HG03460 (cell line): ENCODE measurements around the gene COX4I1.

Experiments
- ATAC-seq: cut with Tn5 transposase; IDR thresholded peaks from one replicate; pipeline ENCODE4 v1.9.1; 2021; ENCODE audit not compliant: unreplicated experiment

The COX4I1 gene

DNA sequence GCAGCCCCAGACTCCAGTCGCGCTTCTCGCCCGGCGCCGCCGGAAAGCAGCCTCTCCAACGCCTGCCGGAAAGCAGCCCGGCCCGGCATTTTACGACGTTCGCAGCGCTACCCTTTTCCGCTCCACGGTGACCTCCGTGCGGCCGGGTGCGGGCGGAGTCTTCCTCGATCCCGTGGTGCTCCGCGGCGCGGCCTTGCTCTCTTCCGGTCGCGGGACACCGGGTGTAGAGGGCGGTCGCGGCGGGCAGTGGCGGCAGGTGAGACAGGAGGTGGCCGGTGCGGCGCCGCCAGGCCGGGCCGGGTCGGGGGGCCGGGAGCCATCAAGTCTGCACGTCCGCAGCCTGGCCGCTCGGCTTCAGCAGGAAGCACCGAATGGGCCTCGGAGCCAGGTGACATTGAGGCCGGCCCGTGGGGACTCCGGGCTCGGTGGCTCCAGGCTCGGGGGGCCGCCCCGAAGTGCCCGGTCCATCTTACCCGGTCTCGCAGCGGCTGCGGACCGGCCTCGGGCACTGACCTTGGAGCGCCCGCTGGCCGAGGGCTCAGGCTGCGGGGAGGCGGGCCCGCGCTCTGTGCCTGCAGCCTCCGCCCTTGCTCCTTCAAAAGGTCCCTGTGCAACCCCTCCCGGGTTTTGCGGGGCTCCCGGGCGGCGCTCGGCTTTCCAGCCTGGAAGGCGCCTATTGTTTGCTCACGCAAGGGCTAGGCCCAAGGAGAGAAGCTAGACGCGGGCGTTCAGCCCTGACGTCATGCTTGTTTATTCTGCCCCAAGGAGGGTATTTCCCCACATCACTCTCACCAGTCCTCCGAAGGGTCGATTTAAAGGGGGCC lies at the start of gene COX4I1, which contains the start of gene EMC8:
Gene COX4I1, plus strand, starts transcription at position 199 of the 824 bp plus-strand sequence. CDS start 1,511 bp downstream, outside the sequence.
Gene EMC8, minus strand, starts transcription at position 48 of the 824 bp plus-strand sequence. CDS start 249 bp downstream, outside the sequence.
- peak; percentile 84 for ATAC-seq

GRCh38 chr16:85749771-85750145 lies 49.7 kb upstream of the COX4I1 start:
- no peak for ATAC-seq

- ATAC-seq = no peak
These were observed 49.2 kb upstream of the COX4I1 start for GRCh38 chr16:85750146-85750826.

DNA sequence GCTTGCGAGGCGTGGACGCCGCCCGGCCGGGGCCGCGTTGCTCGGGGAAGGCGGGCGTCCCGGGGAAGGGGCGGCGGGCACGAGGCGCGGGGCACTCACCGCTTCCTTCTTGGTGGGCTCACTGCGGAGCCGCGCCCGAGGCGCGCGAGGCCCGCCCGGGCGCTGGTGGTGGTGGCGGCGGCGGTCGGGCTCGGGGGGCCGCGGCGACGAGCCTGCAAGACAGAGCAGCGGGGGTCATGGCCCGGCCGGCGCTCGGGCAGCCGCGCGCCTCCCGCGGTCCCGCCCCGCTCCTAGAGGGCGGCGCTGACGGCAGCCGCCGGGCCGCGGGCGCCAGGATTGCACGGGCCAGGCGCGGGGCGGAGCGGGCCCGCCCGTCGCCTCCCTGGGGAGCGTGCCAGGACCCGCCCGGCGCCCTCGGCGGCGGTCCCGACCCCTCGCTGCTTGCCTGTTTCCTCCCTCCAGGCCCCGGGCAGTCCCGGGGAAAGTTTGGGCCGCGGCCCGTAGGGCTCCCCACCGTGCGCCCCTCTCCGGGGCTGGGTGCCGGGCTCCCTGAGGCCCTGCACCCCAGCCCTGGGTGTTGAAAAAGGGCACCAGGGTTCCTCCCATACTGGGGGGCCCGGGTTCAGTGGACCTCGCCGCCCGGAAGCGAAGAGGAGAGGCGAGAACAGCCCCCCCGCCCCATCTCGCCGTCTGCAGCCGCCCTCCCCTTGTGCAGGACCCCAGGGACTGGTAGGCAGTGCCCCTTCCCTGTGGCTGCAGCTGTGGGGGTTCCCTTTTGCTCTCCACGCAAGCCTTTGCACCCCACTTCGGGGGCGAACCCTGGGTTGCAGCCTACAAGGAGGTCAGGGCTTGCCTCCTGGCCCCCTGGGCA lies 48.4 kb upstream of the COX4I1 start, which contains the start of gene C16orf74:
Gene C16orf74, minus strand, starts transcription at position 270 of the 871 bp plus-strand sequence. CDS start 15,879 bp downstream, outside the sequence.
- ATAC-seq = no peak

DNA sequence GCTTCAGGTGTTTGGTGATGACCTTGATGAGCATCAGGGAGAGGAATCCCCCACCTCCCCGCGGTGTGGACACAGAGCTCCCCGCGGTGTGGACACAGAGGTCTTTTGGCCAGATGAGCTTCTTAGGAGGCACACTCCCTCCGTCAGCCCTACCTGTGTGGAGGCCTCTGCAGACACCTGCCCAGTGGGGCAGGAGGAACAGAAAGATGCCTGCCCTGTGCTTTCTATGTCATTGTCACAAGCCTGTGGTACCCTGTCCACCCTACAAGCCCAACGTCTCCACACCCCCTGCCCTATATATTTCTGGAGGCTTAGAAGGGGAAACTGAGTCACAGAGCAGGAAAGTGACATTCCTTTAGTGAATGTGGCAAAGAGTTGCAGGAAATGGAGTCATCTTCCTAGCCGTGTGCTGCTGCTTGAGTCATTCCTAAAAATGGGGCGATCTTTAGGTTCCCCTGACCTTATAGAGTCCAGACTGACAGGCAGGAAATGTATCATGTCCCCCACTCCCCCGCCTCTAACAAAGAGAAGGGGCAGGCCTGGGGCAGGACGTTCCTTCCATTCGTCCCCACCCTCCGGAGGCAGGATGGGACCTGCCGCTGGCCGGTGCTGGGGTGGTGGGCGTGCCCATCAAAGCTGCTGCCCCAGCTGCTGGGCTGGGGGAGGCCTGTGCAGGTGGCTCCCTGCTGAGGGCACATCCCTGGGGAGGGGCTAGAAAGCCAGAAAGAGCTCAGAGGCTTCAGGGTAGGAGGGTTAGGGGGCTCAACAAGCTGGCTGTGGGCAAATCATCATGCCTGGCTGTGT lies 47.6 kb upstream of the COX4I1 start:
- ATAC-seq = no peak

DNA sequence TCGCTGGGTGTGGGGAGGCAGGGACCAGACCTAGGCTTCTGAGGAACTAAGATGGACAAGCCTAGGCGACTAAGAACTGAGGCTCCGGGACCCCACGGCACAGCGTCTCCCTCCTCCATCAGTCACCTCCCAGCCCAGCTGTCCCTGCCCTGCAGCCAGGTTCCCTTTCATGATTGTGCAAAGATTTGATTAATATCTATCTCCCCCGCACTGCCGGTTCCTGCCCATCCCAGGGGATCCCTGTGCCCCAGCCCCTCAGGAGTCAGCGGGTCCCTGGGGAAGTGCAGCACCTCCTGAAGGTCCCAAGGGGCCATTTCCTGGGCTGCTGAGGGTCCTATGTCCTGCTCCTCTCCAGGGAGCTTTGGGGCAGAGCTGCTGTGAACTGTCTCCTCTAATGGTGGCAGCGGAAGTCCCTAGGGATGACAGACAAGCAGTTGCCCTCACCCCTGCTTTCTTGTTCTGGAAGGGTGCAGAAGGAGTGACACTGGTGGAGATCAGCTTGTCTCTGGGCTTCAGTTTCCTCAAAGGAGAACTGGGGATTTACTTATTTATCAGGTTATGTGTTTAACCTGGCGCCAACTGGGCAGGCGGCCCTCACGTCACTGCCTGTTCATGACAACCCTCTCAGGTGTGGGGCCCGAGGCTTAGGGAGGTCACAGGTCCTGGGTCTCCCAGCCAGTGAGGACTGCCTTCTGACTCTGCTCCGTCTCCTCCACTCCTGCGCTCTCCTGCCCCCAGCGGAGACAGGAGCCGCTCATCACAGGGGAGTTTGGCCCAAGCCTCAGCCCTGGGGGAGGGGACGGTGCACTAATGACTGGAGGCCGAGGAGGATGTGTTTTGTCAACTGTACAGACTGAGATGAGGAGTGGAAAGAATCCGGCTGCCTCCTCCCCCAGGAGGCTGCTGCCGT lies 46.7 kb upstream of the COX4I1 start:
- no peak for ATAC-seq

DNA sequence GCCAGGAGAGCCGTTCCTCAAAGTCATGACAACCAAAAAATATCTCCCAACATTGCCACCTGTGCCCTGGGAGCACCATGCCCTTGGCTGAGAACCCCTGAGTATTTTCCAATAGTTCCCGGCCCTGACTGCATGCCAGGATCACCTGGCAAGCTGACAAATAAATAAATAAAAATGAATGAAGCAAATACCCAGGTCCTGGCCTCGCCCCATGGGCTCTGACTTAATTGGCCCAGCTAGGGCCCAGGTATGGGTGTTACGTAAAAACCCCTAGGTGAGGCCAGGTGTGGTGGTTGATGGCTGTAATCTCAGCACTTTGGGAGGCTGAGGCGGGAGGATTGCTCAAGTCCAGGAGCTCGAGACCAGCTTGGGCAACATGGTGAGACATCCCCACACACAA lies 45.9 kb upstream of the COX4I1 start:
- no peak for ATAC-seq

GRCh38 chr16:85753976-85754375 lies 45.5 kb upstream of the COX4I1 start:
- ATAC-seq = no peak

GRCh38 chr16:85754413-85754812 lies 45.1 kb upstream of the COX4I1 start:
- ATAC-seq = no peak

DNA sequence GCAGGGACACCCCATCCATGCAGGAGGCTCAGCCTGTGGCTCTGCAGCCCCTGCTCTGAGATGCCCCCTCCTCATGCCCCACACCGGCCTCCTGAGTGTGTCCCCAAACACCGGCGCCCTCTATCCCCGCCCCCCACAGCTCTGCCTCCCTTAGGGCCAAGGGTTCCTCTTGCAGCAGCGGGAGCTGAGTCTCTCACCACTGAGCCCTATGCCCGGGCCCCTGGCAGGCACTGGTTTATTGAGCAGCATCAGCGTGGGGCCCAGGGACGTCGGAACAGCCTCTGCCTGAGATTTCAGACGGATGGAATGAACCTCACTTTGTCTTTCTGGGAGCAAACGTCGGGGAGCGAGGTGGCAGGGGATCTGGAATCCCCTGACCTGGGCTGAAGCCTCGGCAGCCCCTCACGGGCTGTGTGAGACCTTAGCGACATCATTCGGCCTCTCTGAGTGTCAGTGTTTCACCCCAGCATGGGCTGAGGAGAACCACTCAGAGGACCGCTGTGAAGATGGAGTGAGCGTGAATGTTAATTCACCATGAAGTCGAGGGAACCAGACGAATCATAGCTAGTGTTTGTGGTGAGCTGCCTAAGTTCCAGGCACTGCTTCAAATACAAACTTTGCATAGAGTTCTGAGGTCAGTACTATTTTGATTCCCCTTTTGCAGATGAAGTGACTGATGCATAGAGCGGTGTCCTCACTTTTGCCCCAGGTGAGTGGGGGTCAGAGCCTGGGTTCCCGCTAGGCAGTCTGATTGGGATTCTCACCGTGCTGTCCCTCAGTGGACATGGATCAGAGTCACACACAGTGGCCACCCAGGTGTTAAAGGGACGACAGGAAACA lies 43.3 kb upstream of the COX4I1 start:
- ATAC-seq = no peak

DNA sequence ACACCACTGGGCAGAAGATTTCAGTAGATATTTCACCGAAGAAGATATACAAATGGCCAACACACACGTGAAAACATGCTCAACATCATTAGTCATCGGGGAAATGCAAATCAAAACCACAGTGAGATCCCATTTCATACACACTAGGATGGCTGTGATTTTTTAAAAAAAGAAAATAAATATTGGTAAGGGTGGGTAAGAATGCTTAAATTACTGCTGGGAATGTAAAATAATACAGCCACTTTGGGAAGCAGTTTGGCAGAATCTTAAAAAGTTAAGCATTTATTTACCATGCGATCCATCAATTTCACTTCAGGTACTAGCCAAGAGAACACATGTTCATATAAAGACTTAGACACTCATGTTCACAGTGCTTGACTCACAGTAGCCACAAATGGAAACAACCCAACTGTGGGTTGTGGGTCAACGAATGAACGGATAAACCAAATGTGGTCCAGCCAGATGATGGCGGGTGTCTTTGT lies 42.1 kb upstream of the COX4I1 start:
- peak; percentile 29 for ATAC-seq

- no peak for ATAC-seq
These were observed 40.4 kb upstream of the COX4I1 start for GRCh38 chr16:85759136-85759535.

DNA sequence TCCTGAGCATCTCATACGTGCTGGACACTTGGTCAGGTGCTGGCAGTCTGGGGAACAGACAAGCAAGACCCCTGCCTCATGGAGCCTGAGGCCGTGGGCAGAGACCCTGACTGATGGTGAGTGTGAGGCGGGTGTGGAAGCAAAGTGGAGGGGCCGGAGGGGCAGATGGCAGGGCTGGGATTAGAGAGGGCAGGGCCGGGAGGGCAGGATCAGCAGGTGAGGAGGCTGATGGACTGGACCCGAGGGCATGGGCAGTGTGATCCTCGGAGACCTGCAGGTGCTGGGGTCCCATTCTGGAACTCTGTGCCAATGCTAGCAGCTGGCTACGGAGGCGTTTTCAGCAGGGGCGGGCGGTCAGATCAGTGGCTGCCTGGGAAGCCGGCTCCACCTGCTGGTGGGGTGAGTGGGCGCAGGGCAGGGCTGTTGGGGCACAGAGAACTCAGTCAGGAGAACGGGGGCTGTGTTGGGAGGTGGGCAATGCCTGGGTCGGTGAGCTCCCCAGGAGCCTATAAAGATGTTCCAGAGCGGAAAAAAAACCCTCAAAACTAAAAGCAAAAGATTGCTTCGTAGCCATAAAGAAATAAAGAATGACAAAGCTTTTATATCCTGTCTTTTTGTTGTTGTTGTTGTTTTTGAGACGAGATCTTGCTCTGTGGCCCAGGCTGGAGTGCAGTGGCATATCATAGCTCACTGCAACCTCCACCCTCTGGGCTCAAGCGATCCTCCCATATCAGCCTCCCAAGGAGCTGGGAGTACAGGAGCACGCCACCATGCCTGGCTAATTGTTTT lies 39.7 kb upstream of the COX4I1 start:
- no peak for ATAC-seq

- ATAC-seq = no peak
These were observed 37.6 kb upstream of the COX4I1 start for GRCh38 chr16:85761861-85762260.

GRCh38 chr16:85762970-85763369 lies 36.5 kb upstream of the COX4I1 start:
- ATAC-seq = no peak

DNA sequence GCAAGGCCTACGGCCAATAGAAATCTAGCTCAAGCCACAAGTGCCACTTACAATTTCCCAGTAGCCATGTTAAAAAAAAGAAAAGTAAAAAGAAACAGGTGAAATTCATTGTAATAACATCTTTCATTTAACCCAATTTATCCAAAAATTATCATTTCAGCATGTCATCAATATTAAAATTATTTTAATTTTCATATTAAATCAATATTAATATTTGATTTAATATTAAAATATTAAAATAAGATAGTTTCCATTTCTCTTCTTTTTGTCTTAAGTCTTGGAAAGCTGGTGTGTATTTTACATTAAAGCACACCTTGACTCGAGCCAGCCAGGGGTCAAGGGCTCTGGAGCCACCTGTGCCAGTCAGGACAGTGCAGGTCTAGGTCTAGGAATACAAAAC lies 35.9 kb upstream of the COX4I1 start:
- ATAC-seq = no peak

GRCh38 chr16:85765211-85765610 lies 34.3 kb upstream of the COX4I1 start:
- no peak for ATAC-seq
